ENCODE measurements around the gene CYP4A22.

Gene CYP4A22

DNA sequence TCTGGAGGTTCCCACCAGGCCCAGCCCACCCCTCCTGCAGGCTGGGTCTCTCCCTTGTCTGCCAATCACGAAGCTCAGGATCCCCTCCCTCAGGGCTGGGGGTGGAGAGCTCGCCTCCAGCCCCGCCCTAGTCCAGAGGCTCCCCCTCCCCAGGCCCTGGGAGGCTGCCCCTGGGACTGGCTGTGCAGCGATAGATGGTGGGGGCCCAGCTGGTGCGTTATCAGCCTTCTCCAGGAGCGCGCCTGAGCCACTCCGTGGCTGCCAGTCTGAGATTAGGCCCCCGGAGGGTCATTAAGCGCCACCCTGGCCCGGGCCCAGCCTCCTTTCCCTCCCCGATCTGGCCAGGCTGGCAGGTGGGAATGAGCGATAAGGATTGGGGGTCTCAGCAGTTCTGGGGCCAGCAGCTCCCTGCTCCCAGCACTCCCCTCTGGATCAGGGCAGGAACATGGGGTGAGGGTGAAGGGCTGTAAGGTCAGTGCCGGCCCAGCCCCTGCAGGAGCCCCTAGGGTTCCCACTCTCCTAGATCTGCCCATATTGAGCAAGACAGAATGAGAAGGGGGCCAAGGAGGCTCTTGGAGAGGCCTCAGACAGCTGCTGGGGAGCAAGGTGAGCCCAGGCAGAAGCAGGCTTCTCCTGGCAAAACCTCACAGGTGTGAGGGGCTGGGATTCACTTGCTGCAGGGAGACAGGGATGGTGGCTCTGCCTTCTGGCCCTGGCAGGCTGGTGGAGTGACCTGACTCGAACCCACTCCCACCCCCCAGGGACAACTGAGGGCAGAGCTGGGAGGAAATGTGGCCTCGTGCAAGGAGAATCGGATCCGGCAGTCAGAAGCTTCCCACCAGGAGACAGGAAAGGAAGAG lies 44.1 kb downstream of the CYP4A22 start:
- no peak for TF ChIP-seq POLR2AphosphoS5 (IDR thresholded peaks at IDR 0.05; ENCODE audit: low read depth, low read length)
- TF ChIP-seq FOXP2 (optimal IDR thresholded peaks at IDR 0.05; ENCODE audit: borderline replicate concordance, extremely low read depth, extremely low read length, insufficient read depth), result no peak
- TF ChIP-seq SIN3A (IDR thresholded peaks at IDR 0.05; ENCODE audit: borderline replicate concordance, insufficient read depth, low read length), result no peak
- TF ChIP-seq, protein P1, sequence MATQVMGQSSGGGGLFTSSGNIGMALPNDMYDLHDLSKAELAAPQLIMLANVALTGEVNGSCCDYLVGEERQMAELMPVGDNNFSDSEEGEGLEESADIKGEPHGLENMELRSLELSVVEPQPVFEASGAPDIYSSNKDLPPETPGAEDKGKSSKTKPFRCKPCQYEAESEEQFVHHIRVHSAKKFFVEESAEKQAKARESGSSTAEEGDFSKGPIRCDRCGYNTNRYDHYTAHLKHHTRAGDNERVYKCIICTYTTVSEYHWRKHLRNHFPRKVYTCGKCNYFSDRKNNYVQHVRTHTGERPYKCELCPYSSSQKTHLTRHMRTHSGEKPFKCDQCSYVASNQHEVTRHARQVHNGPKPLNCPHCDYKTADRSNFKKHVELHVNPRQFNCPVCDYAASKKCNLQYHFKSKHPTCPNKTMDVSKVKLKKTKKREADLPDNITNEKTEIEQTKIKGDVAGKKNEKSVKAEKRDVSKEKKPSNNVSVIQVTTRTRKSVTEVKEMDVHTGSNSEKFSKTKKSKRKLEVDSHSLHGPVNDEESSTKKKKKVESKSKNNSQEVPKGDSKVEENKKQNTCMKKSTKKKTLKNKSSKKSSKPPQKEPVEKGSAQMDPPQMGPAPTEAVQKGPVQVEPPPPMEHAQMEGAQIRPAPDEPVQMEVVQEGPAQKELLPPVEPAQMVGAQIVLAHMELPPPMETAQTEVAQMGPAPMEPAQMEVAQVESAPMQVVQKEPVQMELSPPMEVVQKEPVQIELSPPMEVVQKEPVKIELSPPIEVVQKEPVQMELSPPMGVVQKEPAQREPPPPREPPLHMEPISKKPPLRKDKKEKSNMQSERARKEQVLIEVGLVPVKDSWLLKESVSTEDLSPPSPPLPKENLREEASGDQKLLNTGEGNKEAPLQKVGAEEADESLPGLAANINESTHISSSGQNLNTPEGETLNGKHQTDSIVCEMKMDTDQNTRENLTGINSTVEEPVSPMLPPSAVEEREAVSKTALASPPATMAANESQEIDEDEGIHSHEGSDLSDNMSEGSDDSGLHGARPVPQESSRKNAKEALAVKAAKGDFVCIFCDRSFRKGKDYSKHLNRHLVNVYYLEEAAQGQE (IDR thresholded peaks at IDR 0.05; ENCODE audit: insufficient read depth in 1 of 2, low read depth in 2 of 2, low read length in 2 of 2), result no peak

DNA sequence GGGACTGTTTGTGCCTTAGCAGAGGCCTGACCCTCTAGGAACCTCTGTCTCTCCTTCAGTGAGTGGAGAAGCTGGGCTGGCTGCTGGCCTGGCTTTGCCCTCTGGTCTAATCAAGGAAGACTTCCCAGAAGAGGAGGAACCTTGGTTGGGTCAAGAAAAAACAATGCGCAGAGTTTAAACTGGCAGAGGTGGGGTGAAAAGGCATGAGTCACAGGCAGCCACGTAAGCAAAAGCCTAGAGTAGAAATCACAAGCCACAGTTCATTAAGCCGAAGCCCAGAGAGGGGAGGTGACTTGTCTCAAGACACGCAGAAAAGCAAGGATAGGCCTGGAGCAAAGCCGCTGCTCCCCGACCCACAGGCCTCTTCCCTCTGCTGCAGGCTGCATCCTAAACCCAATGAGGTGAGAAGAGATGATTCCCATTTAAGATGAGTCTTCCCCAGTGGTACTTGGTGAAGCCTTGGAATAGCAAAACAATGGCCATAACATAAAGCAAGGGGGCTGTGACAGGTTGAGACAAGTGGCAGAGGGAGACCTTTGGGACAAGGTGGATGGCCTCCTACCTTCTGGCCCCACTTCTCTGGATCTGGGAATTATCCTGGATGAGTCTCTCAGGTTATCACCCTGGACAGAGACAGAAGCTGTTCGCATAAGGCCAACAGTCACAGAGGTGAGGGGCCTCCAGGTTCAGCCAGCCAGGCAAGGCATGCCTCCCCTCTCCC lies 44.9 kb downstream of the CYP4A22 start:
- TF ChIP-seq SIN3A (IDR thresholded peaks at IDR 0.05; ENCODE audit: borderline replicate concordance, insufficient read depth, low read length) (no peak), FOXP2 (optimal IDR thresholded peaks at IDR 0.05; ENCODE audit: borderline replicate concordance, extremely low read depth, extremely low read length, insufficient read depth) (no peak), POLR2AphosphoS5 (IDR thresholded peaks at IDR 0.05; ENCODE audit: low read depth, low read length) (no peak)
- TF ChIP-seq, protein P1 (IDR thresholded peaks at IDR 0.05; ENCODE audit: insufficient read depth in 1 of 2, low read depth in 2 of 2, low read length in 2 of 2), result peak; percentile 32 to 61; a peak in 2 of 4 replicates

GRCh38 chr1:47182676-47183235 lies 45.5 kb downstream of the CYP4A22 start:
- TF ChIP-seq TAF1 (IDR thresholded peaks at IDR 0.05; ENCODE audit: borderline replicate concordance, insufficient read depth, low read length) (no peak), FOXP2 (optimal IDR thresholded peaks at IDR 0.05; ENCODE audit: borderline replicate concordance, extremely low read depth, extremely low read length, insufficient read depth) (no peak), POLR2AphosphoS5 (IDR thresholded peaks at IDR 0.05; ENCODE audit: low read depth, low read length) (no peak), SIN3A (IDR thresholded peaks at IDR 0.05; ENCODE audit: borderline replicate concordance, insufficient read depth, low read length) (no peak)
- TF ChIP-seq, protein P1 (IDR thresholded peaks at IDR 0.05; ENCODE audit: insufficient read depth in 1 of 2, low read depth in 2 of 2, low read length in 2 of 2), result no peak

GRCh38 chr1:47183308-47184089 lies 46.3 kb downstream of the CYP4A22 start:
- no peak for TF ChIP-seq FOXP2 (optimal IDR thresholded peaks at IDR 0.05; ENCODE audit: borderline replicate concordance, extremely low read depth, extremely low read length, insufficient read depth)
- no peak for TF ChIP-seq POLR2AphosphoS5 (IDR thresholded peaks at IDR 0.05; ENCODE audit: low read depth, low read length)
- TF ChIP-seq, protein P1 (IDR thresholded peaks at IDR 0.05; ENCODE audit: insufficient read depth in 1 of 2, low read depth in 2 of 2, low read length in 2 of 2), result no peak
- TF ChIP-seq SIN3A (IDR thresholded peaks at IDR 0.05; ENCODE audit: borderline replicate concordance, insufficient read depth, low read length), result no peak
- no peak for TF ChIP-seq TAF1 (IDR thresholded peaks at IDR 0.05; ENCODE audit: borderline replicate concordance, insufficient read depth, low read length)

All from PFSK-1 (cell line).